ENCODE data around the gene EPB42. TPM values are rescaled to one million over a fixed set of nuclear protein-coding genes. Genes with fewer than 3 reads are reported as not detected.
"Not testable (repeated sequence)": the region's sequence is repeated elsewhere in the genome, so short reads cannot be mapped to it uniquely, and the experiment has no call there.

EPB42 gene
- total RNA-seq, 1 donor from 2014 or later: 0.13 TPM

- ATAC-seq (no peak), DNase-seq (ENCODE audit: low spot score) (no peak)
Measured at GRCh38 chr15:43213466-43213865, 7.4 kb downstream of the EPB42 start.

GRCh38 chr15:43212951-43213350 is 7.9 kb downstream of the EPB42 start:
- DNase-seq (ENCODE audit: low spot score): no peak

GRCh38 chr15:43212299-43212698 is 8.5 kb downstream of the EPB42 start:
- DNase-seq (ENCODE audit: low spot score): no peak

More at GRCh38 chr15:43212951-43213350, 7.9 kb downstream of the EPB42 start:
- no peak for ATAC-seq

GRCh38 chr15:43211224-43211735 is 9.5 kb downstream of the EPB42 start:
- DNase-seq (ENCODE audit: low spot score): no peak

More at GRCh38 chr15:43212299-43212698, 8.5 kb downstream of the EPB42 start:
- no peak for ATAC-seq

GRCh38 chr15:43210807-43211206 is 10.0 kb downstream of the EPB42 start:
- DNase-seq (ENCODE audit: low spot score): no peak

More at GRCh38 chr15:43211224-43211735, 9.5 kb downstream of the EPB42 start:
- no peak for ATAC-seq

GRCh38 chr15:43210172-43210745 is 10.6 kb downstream of the EPB42 start:
- DNase-seq (ENCODE audit: low spot score) (no peak), ATAC-seq (no peak)

More at GRCh38 chr15:43210807-43211206, 10.0 kb downstream of the EPB42 start:
- ATAC-seq: no peak

- DNase-seq (ENCODE audit: low spot score) (no peak), ATAC-seq (peak; percentile 70)
Measured at GRCh38 chr15:43209059-43209824, 11.6 kb downstream of the EPB42 start.

- ATAC-seq: no peak
- DNase-seq (ENCODE audit: low spot score): no peak
Measured at GRCh38 chr15:43208052-43209002, 12.5 kb downstream of the EPB42 start.

GRCh38 chr15:43207024-43207423 is 13.8 kb downstream of the EPB42 start:
- DNase-seq (ENCODE audit: low spot score): no peak
- no peak for ATAC-seq

GRCh38 chr15:43206054-43206453 is 14.8 kb downstream of the EPB42 start:
- ATAC-seq: no peak
- no peak for DNase-seq (ENCODE audit: low spot score)

GRCh38 chr15:43204016-43204901 is 16.6 kb downstream of the EPB42 start:
- no peak for DNase-seq (ENCODE audit: low spot score)
- ATAC-seq: peak; percentile 83

- no peak for DNase-seq (ENCODE audit: low spot score)
Measured at GRCh38 chr15:43199945-43200488, 20.8 kb downstream of the EPB42 start.

GRCh38 chr15:43198992-43199391 is 21.8 kb downstream of the EPB42 start:
- no peak for ATAC-seq

More at GRCh38 chr15:43199945-43200488, 20.8 kb downstream of the EPB42 start:
- no peak for ATAC-seq

GRCh38 chr15:43198556-43198955 is 22.3 kb downstream of the EPB42 start:
- not testable (repeated sequence) for DNase-seq (ENCODE audit: low spot score); ATAC-seq

More at GRCh38 chr15:43198992-43199391, 21.8 kb downstream of the EPB42 start:
- no peak for DNase-seq (ENCODE audit: low spot score)

GRCh38 chr15:43197773-43198172 is 23.0 kb downstream of the EPB42 start:
- DNase-seq (ENCODE audit: low spot score); ATAC-seq: not testable (repeated sequence)

GRCh38 chr15:43196760-43197548 is 23.9 kb downstream of the EPB42 start:
- ATAC-seq: no peak

GRCh38 chr15:43194795-43195194 is 26.0 kb downstream of the EPB42 start:
- ATAC-seq (no peak), DNase-seq (ENCODE audit: low spot score) (no peak)

More at GRCh38 chr15:43196760-43197548, 23.9 kb downstream of the EPB42 start:
- no peak for DNase-seq (ENCODE audit: low spot score)

GRCh38 chr15:43193710-43194109 is 27.1 kb downstream of the EPB42 start:
- ATAC-seq (no peak), DNase-seq (ENCODE audit: low spot score) (no peak)

GRCh38 chr15:43190178-43190577 is 30.6 kb downstream of the EPB42 start:
- ATAC-seq (peak; percentile 25), DNase-seq (ENCODE audit: low spot score) (no peak)

All from left lobe of liver (tissue), 2 donors.